NCI-H1694 treated with DMSO at 0.1 percent for 48 hours (cell line): ENCODE results near the gene SIRT2.

ENCODE experiments used
- DNase-seq: peaks from one replicate; lab custom pipeline; 2025; lab: John Stamatoyannopoulos, UW

The SIRT2 gene

GRCh38 chr19:38920602-38921419 lies 21.4 kb upstream of the SIRT2 start:
- DNase-seq: no peak

DNA sequence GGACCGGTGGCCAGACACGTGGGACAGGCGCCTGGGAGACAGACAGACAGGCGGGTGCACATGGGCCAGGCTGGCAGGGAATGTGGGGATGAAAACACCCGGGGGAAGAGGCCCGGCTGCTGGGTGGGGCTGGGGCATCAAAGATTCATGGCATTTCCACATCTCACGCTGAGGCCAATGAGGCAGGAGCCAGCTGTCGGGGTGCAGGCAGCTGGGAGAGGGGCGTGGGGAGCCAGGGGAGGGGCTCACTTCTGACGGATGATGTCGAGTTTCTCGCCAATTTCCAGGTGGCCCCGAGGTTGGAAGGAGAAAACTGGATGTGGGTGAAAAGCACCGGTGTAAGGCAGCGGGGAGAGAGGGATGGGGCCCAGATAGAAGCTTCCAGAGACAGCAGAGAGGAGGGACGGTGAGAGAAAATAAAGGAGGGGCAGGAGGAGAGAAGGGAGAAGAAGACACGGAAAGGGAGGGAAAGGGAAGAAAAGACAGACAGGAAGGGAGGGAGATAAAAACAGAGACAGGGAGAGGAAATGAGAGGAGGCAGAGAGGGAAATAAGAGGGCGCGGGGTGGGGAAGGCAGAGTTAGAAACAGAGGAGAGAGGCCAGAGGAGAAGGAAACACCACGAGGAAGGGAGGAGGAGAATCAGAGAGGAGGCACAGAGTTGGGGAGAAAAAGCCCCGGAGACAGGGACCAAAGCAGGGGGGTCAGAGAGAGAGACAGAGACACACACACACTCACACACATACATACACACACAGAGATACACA lies 20.6 kb upstream of the SIRT2 start:
- DNase-seq: no peak

DNA sequence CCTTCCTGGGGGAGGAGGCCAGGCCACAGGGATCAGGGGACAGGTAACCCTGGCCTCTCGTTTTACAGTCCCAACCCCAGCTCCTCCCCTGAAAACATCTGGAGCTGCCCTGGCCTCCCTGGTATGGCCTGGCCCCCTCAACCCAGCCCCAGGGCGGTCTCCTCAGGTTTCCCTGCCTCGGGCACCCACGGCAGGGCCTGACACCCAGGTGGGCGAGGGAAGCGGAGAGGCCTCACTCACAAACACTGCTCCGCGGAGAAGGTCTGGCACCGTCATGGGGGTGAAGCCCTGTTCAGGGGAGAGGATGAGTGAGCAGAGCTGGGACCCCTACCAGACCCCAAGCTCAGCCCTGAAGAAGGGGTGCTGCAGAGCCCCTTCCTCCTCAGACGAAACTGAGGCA lies 19.1 kb upstream of the SIRT2 start:
- DNase-seq: no peak

DNA sequence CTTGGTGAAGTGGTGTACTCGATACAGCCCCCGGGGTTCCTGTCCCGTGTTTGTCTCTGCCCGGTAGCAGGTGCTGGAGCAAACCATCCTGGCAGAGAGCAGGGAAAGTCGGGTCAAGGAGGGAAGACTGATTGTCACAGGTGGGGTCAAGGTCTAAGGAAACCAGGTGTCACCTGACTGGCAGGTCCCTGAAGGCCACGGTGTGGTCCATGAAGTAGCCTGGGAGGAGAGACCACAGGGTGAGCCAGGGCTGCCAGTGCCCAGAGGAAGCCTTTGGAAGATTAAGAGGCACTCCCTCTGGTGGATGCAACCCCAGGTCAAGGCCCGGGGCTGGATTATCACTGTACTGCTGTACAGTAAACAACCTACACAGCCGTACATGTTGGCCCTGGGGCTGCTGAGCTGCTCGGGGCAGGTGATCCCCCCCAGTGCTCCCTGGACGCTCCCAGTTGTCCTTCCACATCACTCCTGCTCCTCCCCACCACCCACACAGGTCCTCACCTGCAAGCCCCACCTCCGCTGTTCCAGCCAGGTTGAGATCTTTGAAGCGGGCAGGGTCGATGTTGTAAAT lies 18.6 kb upstream of the SIRT2 start:
- no peak for DNase-seq

GRCh38 chr19:38917516-38917915 lies 18.1 kb upstream of the SIRT2 start:
- DNase-seq: no peak

DNA sequence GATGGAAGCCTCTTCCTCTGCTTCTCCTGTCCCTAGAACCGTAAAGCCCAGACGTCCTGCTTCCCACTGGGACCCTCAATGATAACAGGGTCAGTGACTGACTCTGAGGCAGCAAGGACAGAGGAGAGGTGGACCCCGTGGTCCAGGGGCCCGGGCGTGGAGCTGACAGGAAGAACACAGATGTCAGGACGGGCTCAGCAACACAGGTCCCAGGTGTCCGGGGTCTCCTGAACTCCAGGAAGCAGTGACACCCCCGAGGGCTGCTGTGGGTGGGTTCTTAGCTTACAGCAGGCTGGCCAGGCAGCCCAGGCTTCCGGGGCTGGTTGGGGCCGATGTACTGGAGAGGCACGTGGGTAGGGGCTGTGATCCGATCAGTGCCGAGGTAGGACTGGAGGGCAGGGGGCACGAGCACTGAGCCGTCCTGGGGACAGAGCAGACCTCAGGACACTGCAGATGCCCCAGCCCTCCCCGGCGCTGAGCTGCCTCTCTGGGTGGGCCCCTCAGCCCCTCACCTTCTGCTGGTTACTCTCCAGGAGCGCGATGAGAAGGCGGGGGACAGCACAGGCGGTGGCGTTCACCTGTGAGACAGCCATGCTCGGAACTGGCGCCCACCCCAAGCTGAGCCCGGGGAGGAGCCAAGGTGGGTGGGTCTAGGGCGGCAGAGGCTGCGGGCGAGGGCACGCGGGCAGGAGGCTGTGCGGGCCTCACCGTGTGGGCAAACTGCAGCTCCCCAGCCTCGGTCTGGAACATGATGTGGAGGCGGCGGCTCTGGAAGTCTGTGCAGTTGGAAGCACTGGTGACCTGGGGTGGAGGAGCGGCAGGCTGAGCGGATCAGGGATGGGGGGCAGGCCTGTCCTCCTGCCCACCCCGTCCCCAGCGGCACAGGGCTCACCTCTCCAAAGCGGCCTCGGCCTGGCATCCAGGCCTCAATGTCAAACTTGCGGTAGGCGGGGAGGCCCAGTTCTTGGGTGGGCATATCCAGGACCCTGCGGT lies 16.2 kb upstream of the SIRT2 start:
- no peak for DNase-seq

DNA sequence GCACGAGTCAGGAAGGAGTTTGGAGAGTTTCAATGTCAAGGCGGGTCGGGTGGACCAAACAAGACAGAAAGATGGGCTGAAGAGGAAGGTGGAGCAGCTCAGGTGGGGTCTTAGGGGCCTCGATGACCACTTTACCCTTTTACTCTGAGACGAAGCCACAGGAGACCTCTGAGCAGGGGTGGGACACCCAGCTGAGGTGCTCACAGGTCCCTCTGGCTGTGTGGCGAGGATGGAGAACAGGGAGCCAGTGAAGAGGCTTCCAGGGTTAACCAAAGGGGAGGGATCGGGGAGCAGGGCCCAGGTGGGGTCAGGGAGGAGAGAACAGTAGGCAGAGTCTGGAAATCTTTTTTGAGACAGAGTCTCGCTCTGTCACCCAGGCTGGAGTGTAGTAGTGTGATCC lies 14.5 kb upstream of the SIRT2 start:
- DNase-seq: no peak

DNA sequence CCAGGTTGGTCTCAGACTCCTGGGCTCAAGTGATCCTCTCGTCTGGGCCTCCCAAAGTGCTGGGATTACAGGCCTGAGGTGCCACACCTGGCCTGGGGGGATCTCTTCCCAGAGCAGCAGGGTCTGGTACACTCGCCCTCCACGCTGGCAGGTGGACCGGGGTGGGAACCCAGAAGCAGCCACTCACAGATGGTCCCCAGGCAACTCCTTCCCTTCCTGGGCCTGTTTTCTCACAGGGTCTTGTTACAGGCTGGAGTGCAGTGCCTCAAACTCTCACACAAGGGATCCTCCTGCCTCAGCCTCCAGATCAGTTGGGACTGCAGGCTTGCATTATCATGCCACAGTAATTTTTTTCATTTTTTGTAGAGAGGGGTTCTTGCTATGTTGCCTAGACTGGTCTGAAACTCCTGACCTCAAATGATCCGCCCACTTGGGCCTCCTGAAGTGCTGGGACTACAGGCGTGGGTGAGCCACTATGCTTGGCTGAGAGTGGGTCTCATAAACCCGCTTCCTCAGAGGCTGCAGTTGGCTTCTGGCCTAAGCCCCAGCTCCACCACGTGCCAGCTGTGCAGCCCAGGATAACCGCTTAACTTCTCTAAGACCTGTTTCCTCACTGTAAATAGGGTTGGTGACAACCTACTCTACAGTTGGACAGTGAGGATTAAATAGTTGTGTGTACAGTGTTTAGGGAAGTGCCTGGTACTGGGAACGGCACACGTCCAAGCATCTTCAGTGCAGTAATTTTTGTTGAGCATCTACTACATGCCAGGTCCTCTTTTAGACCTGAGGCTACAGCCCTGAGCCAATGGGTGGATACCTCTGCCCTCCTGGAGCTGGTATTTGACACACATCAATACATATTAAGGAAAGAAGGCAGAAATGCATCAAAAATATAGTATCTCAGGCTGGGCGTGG lies 13.4 kb upstream of the SIRT2 start:
- no peak for DNase-seq

DNA sequence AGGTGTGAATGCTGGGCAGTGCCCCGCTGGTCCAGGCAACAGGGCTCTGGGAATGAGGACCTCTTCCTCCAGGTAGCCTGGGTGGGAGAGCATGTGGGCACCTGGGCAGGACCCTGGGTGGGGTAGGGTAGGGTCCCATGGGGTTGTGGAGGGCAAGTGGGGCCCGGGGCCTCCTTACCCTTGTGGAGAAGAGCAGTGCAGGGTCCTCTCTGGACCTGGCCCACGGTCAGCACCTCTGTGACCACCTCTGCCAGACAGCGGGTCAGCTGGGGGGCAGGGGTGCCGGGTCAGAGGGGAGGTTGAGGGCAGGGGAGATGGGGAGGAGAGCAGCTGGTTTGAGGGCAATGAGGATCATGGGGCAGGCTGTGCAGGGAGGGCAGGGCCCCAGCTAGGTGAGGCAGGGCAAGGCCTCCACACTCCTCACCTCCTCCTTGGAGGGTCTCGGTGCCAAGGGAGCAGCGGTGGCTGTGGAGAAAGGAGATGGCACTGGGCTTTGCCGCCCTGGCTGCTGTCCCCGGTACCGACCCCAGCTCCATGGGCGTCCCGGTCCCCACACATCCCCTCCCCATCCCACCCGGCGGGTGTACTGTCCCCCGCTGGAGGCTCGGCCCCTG lies 12.1 kb upstream of the SIRT2 start:
- no peak for DNase-seq

DNA sequence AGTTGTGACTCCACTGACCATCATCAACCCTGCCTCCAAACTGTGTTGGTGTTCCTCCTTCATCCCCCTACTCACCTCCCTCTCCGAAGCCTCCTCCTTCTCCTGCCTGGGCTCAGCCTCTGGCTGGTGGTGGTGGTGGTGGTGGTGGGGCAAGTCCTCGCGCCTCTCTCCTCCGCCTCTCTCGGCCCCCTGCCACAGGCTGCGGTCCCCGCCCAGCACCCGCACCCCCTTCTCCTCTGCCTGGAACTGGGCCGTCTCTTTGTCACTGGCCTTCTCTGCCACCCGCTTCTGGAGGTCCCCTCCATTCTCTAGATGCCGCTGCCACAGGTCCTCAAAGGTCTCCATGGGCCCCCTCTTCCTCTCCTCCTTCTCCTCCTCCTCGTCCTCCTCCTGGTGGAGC lies 11.1 kb upstream of the SIRT2 start:
- DNase-seq: no peak

DNA sequence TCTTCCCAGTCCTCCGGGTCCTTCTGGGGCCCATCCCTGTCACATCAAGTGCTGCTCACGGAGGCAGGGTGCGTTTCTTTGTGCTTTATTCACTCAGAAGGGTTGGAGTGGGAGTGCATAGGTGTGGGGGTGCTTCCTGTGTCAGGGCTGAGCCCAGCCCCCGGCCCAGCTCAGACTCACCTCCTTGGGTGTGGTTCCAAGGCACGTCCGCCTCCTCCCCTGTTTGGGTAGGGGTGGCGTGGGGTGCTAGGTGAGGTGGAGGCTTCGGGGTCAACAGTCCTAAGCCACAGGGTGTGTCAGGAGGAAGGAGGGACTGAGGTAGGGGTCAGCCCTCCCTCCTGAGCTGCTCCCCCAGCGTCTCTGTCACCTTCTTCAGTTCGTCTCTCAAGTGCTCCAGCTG lies 9.5 kb upstream of the SIRT2 start:
- no peak for DNase-seq

DNA sequence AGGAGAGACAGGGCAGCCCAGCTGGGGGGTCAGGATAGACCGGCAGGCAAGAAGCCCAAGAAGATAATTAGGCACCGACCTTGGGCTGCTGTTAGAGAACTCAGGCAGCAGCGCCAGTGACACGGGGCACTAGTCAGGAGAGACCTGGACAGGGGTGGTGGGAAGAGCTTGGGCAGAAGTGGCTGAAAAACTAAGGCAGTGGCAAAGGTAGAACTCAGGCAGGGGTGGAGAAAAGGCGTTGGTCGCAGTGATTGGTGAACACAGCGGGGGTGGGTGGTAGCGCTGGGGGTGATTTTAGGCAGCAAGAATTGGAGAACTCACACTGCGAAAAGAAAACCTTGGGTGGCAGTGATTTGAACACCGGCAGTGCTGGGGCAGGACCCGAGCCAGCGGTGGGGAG lies 8.3 kb upstream of the SIRT2 start:
- no peak for DNase-seq

GRCh38 chr19:38907227-38907626 lies 7.8 kb upstream of the SIRT2 start:
- no peak for DNase-seq

GRCh38 chr19:38905620-38906019 lies 6.2 kb upstream of the SIRT2 start:
- DNase-seq: no peak

DNA sequence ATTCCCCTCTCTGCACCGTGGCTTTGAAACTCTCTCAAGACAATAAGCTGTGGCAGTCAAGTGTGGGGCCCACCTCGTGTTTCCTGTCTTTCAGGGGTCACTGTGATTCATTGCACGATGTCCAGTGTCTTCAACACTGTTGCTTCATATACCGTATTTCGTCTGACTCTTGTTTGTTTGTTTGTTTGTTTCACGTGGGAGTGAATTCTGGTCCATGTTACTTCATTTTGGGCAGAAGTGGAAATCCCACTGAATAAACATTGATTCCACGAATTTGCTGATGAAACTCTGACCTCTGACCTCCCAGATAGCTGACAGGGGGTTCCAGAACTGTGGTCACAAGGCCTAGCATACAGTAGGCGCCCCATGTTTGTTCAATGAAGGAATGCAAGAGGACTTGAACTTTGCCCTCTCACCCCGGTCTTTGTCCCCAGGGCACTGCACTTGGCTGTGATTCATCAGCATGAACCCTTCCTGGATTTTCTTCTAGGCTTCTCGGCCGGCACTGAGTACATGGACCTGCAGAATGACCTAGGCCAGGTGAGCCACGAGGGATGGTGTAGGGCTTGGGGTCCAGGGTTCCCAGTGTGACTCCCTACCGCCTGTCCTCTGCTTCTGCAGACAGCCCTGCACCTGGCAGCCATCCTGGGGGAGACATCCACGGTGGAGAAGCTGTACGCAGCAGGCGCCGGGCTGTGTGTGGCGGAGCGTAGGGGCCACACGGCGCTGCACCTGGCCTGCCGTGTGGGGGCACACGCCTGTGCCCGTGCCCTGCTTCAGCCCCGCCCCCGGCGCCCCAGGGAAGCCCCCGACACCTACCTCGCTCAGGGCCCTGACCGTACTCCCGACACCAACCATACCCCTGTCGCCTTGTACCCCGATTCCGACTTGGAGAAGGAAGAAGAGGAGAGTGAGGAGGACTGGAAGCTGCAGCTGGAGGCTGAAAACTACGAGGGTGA lies 5.4 kb upstream of the SIRT2 start:
- DNase-seq: no peak

DNA sequence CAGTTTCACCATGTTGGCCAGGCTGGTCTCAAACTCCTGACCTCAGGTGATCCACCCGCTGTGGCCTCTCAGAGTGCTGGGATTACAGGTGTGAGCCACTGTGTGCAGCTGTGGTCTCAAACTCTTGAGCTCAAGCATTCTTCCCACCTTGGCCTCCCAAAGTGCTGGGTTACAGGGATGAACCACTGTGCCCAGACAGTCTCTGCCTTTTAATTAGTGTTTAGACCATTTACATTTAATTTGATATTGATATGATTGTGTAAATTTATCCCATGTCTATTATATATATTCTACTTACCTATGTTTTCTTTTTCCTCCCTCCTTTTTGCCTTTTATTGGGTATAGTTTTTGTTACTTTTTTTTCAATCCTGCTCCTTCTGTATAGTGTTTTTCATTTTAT lies 2.3 kb upstream of the SIRT2 start:
- DNase-seq: no peak

DNA sequence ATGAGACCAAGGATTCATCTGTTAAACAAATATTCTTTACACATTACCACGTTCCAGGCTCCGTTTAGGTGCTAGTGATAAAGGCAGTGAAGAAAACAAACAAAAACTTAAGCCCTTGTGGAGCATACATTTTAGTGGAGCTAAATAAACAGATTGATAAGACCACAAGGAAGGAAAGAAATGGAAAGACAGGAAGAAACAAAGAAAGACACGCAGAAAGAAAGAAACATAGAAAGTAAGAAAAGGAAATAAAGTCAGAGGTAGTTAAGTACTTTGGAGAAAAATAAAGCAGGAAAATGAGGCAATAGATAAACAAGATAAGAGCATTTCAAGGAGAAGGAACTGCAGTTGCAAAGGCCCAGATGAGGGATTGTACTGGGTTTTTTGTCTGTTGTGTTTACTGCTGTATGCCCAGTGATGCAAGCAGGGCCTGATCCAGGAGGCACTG lies 1.3 kb upstream of the SIRT2 start:
- no peak for DNase-seq

GRCh38 chr19:38900202-38900629 lies 798 bp upstream of the SIRT2 start:
- DNase-seq: no peak

GRCh38 chr19:38898788-38899446 lies 501 bp downstream of the SIRT2 start:
- no peak for DNase-seq
